GM12874 (cell line): ENCODE results near the gene MS4A18.

Experiments
- CTCF ChIP-seq: IDR thresholded peaks from 2 replicates; pipeline ENCODE4 v1.5.1; 2011; ENCODE audit warnings: low read depth, mild to moderate bottlenecking, control low read depth, low read length, moderate library complexity; ENCODE audit not compliant: insufficient read depth

Gene MS4A18

DNA sequence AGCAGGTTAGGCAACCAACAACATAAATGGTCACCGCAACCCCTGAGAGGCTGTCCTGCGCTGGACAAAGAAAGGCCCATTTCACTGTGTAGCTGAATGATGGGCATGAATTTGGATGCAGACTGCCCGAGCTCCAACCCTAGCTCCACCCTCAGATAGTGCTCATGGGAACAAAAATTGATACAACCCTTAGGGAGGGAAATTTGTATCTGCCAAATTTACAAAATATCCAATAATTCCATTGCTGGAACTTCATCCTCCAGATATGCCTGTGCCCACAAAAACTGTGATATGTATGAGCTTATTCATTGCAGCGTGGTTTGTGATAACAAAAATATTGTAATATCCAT is 23.1 kb upstream of the MS4A18 start:
- TF ChIP-seq CTCF: no peak

GRCh38 chr11:60703374-60703773 is 21.1 kb upstream of the MS4A18 start:
- TF ChIP-seq CTCF: no peak

DNA sequence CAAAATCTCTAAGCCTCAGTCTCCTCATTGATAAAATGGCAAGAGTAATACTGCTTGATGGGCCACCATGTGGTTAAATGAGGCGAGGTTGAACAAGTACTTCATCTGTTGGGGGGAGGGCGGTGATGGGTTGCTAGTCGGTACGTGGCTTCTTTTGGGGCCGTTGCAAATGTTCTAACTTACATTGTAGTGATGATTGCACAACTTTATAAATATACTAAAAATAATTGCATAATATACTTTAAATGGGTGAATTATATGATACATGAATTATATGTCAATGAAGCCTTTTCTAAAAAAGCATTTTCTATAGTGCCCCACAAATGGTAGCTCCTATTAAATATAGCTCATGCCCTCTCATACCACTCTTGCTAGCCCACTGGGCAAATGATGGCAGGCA is 18.6 kb upstream of the MS4A18 start:
- TF ChIP-seq CTCF: no peak

DNA sequence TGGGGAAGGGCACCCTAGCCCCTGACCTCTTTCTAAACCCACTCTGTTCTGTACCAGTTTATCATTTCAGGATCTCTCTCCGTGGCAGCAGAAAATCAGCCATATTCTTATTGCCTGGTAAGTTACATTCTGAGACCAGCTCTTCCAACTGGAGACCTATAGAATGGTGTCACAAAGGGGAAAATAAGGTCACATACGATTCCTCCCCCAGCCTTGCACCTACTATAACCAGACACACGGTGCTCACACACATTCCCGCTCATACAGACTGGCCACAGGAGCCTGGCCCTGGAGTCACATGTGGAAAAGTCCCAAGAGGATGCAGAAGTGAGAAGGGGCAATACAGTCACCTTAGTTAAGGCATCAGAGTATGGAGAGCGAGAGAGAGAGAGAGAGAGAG is 17.6 kb upstream of the MS4A18 start:
- no peak for TF ChIP-seq CTCF

GRCh38 chr11:60710482-60710881 is 14.0 kb upstream of the MS4A18 start:
- TF ChIP-seq CTCF: no peak

DNA sequence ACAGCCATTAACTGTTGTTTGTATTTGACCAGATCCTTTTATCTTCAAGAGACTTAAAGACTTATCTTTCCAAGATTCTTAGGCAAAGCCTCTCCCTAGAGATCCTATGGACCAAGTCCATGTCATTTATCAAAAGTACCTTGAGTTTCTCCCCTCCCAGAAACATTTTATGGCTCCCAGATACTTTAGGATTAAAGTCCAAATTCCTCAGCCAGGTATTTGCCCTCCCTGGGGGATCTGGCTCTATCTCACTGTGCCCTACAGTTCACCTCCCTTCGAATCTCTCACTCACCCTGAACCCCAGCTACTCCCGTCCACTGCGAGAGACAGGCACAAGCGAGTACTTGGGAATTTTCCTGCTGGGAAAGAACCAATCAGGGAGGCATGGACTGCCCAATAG is 13.2 kb upstream of the MS4A18 start:
- no peak for TF ChIP-seq CTCF

- TF ChIP-seq CTCF: no peak
Measured at GRCh38 chr11:60717956-60718355, 6.6 kb upstream of the MS4A18 start.

- TF ChIP-seq CTCF: no peak
Measured at GRCh38 chr11:60718524-60719316, 5.8 kb upstream of the MS4A18 start.
